PC-9 (cell line): ENCODE results near the gene PTK6.

Source experiments
- CTCF ChIP-seq: fragments of 200-600 bp; sonication (generic); conservative IDR thresholded peaks from 2 replicates; pipeline ENCODE4 v1.6.1; 2017; ENCODE audit warnings: mixed run types, antibody characterized with exemption, mild to moderate bottlenecking, moderate library complexity
- EZH2 ChIP-seq: fragments of 200-600 bp; sonication (generic); IDR thresholded peaks from 2 replicates; pipeline ENCODE4 v1.8.0; 2017; ENCODE audit warnings: antibody characterized with exemption, low read depth

DNA sequence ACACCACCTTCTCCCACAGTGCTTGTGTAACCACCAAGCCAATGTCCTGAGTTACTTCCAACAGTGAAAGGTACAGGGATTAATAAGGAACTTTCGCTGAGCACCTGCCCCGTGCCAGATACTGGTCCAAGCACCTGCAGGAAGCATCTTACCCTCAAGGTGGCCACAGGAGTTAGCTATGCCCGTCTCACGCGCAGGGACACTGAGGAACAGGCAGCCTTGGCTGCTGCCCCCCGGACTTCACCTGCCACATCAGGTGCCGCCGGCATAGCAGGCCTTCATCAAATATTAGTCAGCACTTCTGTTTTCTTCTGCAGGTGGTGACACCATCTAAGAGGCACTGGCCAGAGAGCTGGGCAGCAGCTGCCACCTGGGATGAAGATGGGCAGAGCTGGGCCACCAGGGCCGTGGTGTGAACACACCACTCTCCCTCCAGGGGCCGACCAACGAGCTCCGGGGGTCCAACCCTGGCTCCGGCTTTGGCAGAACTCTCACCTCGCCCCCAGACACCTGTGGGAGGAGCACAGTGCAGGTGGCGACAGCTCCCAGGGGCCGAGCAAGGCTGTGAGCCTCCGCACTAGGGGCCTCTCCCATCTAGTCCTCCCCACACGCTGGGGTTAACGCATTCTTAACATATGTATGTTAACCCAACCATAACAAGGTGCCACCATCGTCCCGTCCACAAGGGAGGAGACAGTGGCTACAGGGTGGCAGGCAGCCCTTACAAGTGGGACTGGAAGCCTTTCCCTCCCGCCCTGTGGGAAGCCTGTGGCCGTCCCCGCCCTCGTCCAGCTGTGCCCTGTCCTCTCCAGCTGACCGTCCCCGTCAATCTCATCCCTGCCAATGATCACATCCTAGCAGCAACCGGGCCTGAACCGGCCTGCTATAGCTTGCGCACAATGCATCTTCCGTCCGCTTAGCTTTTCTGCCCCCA lies 19.5 kb downstream of the PTK6 start:
- TF ChIP-seq CTCF (no peak), EZH2 (no peak)
